Gastrocnemius medialis (tissue), 4 donors: Measurements from ENCODE around the gene SLAIN1.

Experiments used
- CTCF ChIP-seq, 5 experiments: fragments of 450-650 bp in 3 of 5; fragments of 200-600 bp in 2 of 5; sonication (generic) in 2 of 5; IDR thresholded peaks in 4 of 5; conservative IDR thresholded peaks in 1 of 5; 1 replicate in 4 of 5; 2 replicates in 1 of 5; pipeline ENCODE4 v1.5.1; 2016 to 2019; ENCODE audit warnings: antibody characterized with exemption in 5 of 5, mild to moderate bottlenecking in 3 of 5, moderate library complexity in 3 of 5
- POLR2A ChIP-seq, 2 donors: fragments of 450-650 bp; IDR thresholded peaks; one replicate each; pipeline ENCODE4 v1.6.1; 2017; ENCODE audit warnings: antibody characterized with exemption in 2 of 2, mild to moderate bottlenecking in 2 of 2, moderate library complexity in 2 of 2

GRCh38 chr13:77786695-77787287 lies 89.3 kb downstream of the SLAIN1 start:
- no peak for TF ChIP-seq CTCF (IDR thresholded peaks at IDR 0.05 in 4 of 5, conservative IDR thresholded peaks at IDR 0.05 in 1 of 5)
- TF ChIP-seq POLR2A (IDR thresholded peaks at IDR 0.05): no peak
